ENCODE measurements around the gene MLLT1.

GRCh38 chr19:6241680-6242377, 37.9 kb downstream of the MLLT1 start:
- TF ChIP-seq CTCF (IDR thresholded peaks at IDR 0.05; ENCODE audit: insufficient read depth, low read length, poor library complexity, severe bottlenecking) (no peak), EZH2phosphoT487 (conservative IDR thresholded peaks at IDR 0.05; ENCODE audit: low read length) (no peak)
